Mesothelial cell of epicardium (in vitro differentiated cells): ENCODE data around the gene MAG. TPM values are rescaled to one million over a fixed set of nuclear protein-coding genes. Genes with fewer than 3 reads are reported as not detected.
A peak's percentile ranks its signal among the peaks of the same experiment; 100 is the strongest.

ENCODE experiments used
- DNase-seq, 2 experiments: peaks; one replicate each; pipeline ENCODE4 v3.0.0; 2021; ENCODE audit warnings: low spot score in 2 of 2; ENCODE audit not compliant: unreplicated experiment in 2 of 2
- H3K27ac Mint-ChIP-seq: 2 replicates; pipeline ENCODE4 v1.8.0; 2021; ENCODE audit warnings: mixed read lengths
- H3K27me3 Mint-ChIP-seq: 2 replicates; pipeline ENCODE4 v1.8.0; 2021; ENCODE audit warnings: low read depth, mixed read lengths
- H3K36me3 Mint-ChIP-seq: 2 replicates; pipeline ENCODE4 v1.8.0; 2021; ENCODE audit warnings: mixed read lengths
- H3K4me1 Mint-ChIP-seq: 2 replicates; pipeline ENCODE4 v1.8.0; 2021; ENCODE audit warnings: mixed read lengths
- H3K4me3 Mint-ChIP-seq: 2 replicates; pipeline ENCODE4 v1.8.0; 2021; ENCODE audit warnings: mild to moderate bottlenecking, moderate library complexity, mixed read lengths
- H3K9me3 Mint-ChIP-seq: 2 replicates; pipeline ENCODE4 v1.8.0; 2021; ENCODE audit warnings: mixed read lengths
- CTCF ChIP-seq: fragments of 200-600 bp; sonication (generic); IDR thresholded peaks from one replicate; pipeline ENCODE4 v1.5.0; 2021; ENCODE audit warnings: antibody characterized with exemption; ENCODE audit not compliant: unreplicated experiment
- total RNA-seq: library from RNA; stranded (reverse); gene quantifications from 3 replicates; pipeline ENCODE4 v1.2.1, GENCODE V29; 2021

MAG gene
- total RNA-seq, 1 donor from 2014 or later = 26.1 TPM

GRCh38 chr19:35303357-35303915 is 11.5 kb downstream of the MAG start:
- TF ChIP-seq CTCF = no peak
- no peaks in the 10 kb centered on the region for H3K27me3 Mint-ChIP-seq
- H3K9me3 Mint-ChIP-seq = no peaks in the 10 kb centered on the region
- no peaks in the 10 kb centered on the region for H3K36me3 Mint-ChIP-seq
- DNase-seq = no peak
- peaks cover 21% of the 10 kb centered on the region for H3K4me1 Mint-ChIP-seq
- no peak overlapping the region for H3K27ac Mint-ChIP-seq
- H3K4me3 Mint-ChIP-seq = no peak overlapping the region

GRCh38 chr19:35304036-35304435 is 12.1 kb downstream of the MAG start:
- H3K27ac Mint-ChIP-seq = no peak overlapping the region
- no peaks in the 10 kb centered on the region for H3K36me3 Mint-ChIP-seq
- no peak for DNase-seq

GRCh38 chr19:35305181-35305580 is 13.2 kb downstream of the MAG start:
- Mint-ChIP-seq H3K36me3 (no peaks in the 10 kb centered on the region), H3K4me3 (no peak overlapping the region), H3K27me3 (no peaks in the 10 kb centered on the region), H3K4me1 (peaks cover 38% of the 10 kb centered on the region), H3K9me3 (no peaks in the 10 kb centered on the region), H3K27ac (no peak overlapping the region)
- no peak for TF ChIP-seq CTCF
- DNase-seq = no peak

More at GRCh38 chr19:35304036-35304435, 12.1 kb downstream of the MAG start:
- Mint-ChIP-seq H3K4me1 (peaks cover 27% of the 10 kb centered on the region), H3K4me3 (no peak overlapping the region), H3K27me3 (no peaks in the 10 kb centered on the region), H3K9me3 (no peaks in the 10 kb centered on the region)
- TF ChIP-seq CTCF = no peak

GRCh38 chr19:35306473-35307246 is 14.7 kb downstream of the MAG start:
- no peaks in the 10 kb centered on the region for H3K9me3 Mint-ChIP-seq
- no peak overlapping the region for H3K4me3 Mint-ChIP-seq
- no peak for DNase-seq
- no peaks in the 10 kb centered on the region for H3K36me3 Mint-ChIP-seq
- H3K27ac Mint-ChIP-seq = peak overlapping the region; percentile 85
- H3K4me1 Mint-ChIP-seq = peaks cover 51% of the 10 kb centered on the region
- no peak for TF ChIP-seq CTCF
- no peaks in the 10 kb centered on the region for H3K27me3 Mint-ChIP-seq

GRCh38 chr19:35307931-35308330 is 16.0 kb downstream of the MAG start:
- H3K27me3 Mint-ChIP-seq = no peaks in the 10 kb centered on the region
- H3K4me3 Mint-ChIP-seq = peak overlapping the region; percentile 6
- H3K4me1 Mint-ChIP-seq = peaks cover 62% of the 10 kb centered on the region
- TF ChIP-seq CTCF = no peak
- peak overlapping the region; percentile 98 for H3K27ac Mint-ChIP-seq
- H3K9me3 Mint-ChIP-seq = no peaks in the 10 kb centered on the region
- DNase-seq = no peak
- no peaks in the 10 kb centered on the region for H3K36me3 Mint-ChIP-seq
